Heart right ventricle (tissue), 16 donors: ENCODE results near the gene OSBPL5. TPM values are rescaled to one million over a fixed set of nuclear protein-coding genes. Genes with fewer than 3 reads are reported as not detected.

Source experiments
- ATAC-seq, 8 donors: fragments of 200-7000 bp; cut with Tn5 transposase; one replicate each; pipeline ENCODE4 v1.9.1; 2020; ENCODE audit warnings: mild to moderate bottlenecking in 8 of 8, moderate library complexity in 8 of 8, moderate number of reproducible peaks in 1 of 8
- DNase-seq, 2 donors: peaks; one replicate each; pipeline ENCODE4 v3.0.0-alpha.2; 2020
- H3K27ac ChIP-seq, 10 donors: fragments of 200-600 bp; sonication (generic) in 2 of 10; one replicate each; pipeline versions ENCODE4 v1.5.0 to v1.8.0; 2020 to 2022; ENCODE audit warnings: mild to moderate bottlenecking in 3 of 10
- H3K27me3 ChIP-seq, 7 donors: fragments of 200-600 bp; one replicate each; pipeline ENCODE4 v1.8.0; 2021 to 2022; ENCODE audit warnings: mild to moderate bottlenecking in 2 of 7
- H3K36me3 ChIP-seq, 9 donors: fragments of 200-600 bp; sonication (generic) in 1 of 9; one replicate each; pipeline versions ENCODE4 v1.5.0 to v1.8.0; 2020 to 2022; ENCODE audit warnings: mild to moderate bottlenecking in 2 of 9
- H3K4me1 ChIP-seq, 9 donors: fragments of 200-600 bp; sonication (generic) in 1 of 9; one replicate each; pipeline versions ENCODE4 v1.5.0 to v1.8.0; 2020 to 2022; ENCODE audit warnings: mild to moderate bottlenecking in 4 of 9
- H3K4me3 ChIP-seq, 10 donors: fragments of 200-600 bp; sonication (generic) in 2 of 10; one replicate each; pipeline versions ENCODE4 v1.5.0 to v1.8.0; 2020 to 2022; ENCODE audit warnings: mild to moderate bottlenecking in 7 of 10, moderate library complexity in 2 of 10
- H3K9me3 ChIP-seq, 11 donors: fragments of 200-600 bp in 10 of 11; sonication (generic) in 2 of 11; one replicate each; pipeline versions ENCODE4 v1.5.0 to v1.8.0; 2013 to 2022; ENCODE audit warnings: mild to moderate bottlenecking in 2 of 11, control low read depth in 1 of 11, moderate library complexity in 1 of 11
- CTCF ChIP-seq, 9 donors: fragments of 200-600 bp; sonication (generic) in 2 of 9; IDR thresholded peaks; one replicate each; pipeline versions ENCODE4 v1.5.0 to v1.8.0; 2021 to 2022; ENCODE audit warnings: antibody characterized with exemption in 9 of 9, mild to moderate bottlenecking in 5 of 9, moderate library complexity in 1 of 9
- WGBS, 2 donors: extraction: QIAGEN DNeasy Blood & Tissue Kit; methylation state at CpG; one replicate each; pipeline ENCODE4 v1.1.7; 2013; ENCODE audit warnings: inconsistent platforms in 1 of 2; 5-methylcytosine and 5-hydroxymethylcytosine counted together
- intact Hi-C, 10 donors: fragments of 100-400 bp; cut with DNase I; formaldehyde crosslinking; loops; one replicate each; pipeline versions ENCODE4 v1.11.1 to v1.14.2; 2022
- polyA plus RNA-seq, 2 donors: library from polyadenylated mRNA; stranded (reverse); fragments of 200-250 nt; gene quantifications; one replicate each; pipeline ENCODE4 v1.2.3, GENCODE V29; 2013
- total RNA-seq, 10 donors: library from RNA; stranded (reverse); fragmentation: NEBNext Ultra II Directional in 3 of 10; extraction: Animal tissue kit (Norgen Biotek cat#: 25700) in 3 of 10; gene quantifications; one replicate each; pipeline versions ENCODE4 v1.2.1 to v1.2.4, GENCODE V29; 2021 to 2023
- donor health status: Arrhythmogenic right ventricular cardiomyopathy.
- donor health status: ischemic (EF 13 %, LVEDD 7.1; RV severe dilation, severe dysfunction).
- donor health status: healthy with polysubstance abuse.
- donor health status: DM: no; HTN: yes; CAD: no.
- donor health status: DM: no; HTN: no; CAD: no.
- donor health status: ischemic (EF 25% LVEDD 6.9; RV normal size, moderate dysfunction).
- donor health status: ischemic (EF 25% LVEDD 5.7; RV mildly dilated, moderate dysfunction).
- donor health status: healthy.
- donor health status: DM: yes; HTN: yes; CAD: no.
- donor health status: Ischemic cardiomyopathy.
- donor health status: ischemic (EF 35%, LVEDD 5.7; RV mildly dilated, moderate dysfunction).
- donor health status: nonischemic (EF 11% LVEDD 7.7; RV severe dilation, severe dysfunction).
- donor health status: DM: yes; HTN: yes; CAD: no.
- donor health status: PGD.
- donor health status: ischemic (EF 29% LVEDD 5.4; RV normal size, mild dysfunction).
- donor health status: nonischemic (EF 23%, LVEDD 6.1; RV moderate dilation, normal function).

Gene OSBPL5
- total and polyA plus RNA-seq, 12 donors: 10.4 to 18.7 (median 15.5) TPM

GRCh38 chr11:3131330-3131941 is 33.7 kb downstream of the OSBPL5 start:
- intact Hi-C loops: no loop called here
- H3K4me1 ChIP-seq: peaks cover 13 to 58% (median 34%) of the 10 kb centered on the region in 9 donors

GRCh38 chr11:3130269-3131071 is 34.6 kb downstream of the OSBPL5 start:
- Histone ChIP-seq H3K9me3 (no peaks in the 10 kb centered on the region), H3K4me3 (no peak overlapping the region), H3K27me3 (no peaks in the 10 kb centered on the region), H3K4me1 (peaks cover 5 to 57% (median 31%) of the 10 kb centered on the region in 9 donors), H3K36me3 (peaks cover 0 to 13% (median 0%) of the 10 kb centered on the region in 9 donors), H3K27ac (no peak overlapping the region)
- no peak for TF ChIP-seq CTCF (IDR thresholded peaks at IDR 0.05)
- peak in 1 of 2 donors; percentile 21 for DNase-seq
- intact Hi-C loops: no loop called here
- ATAC-seq: no peak
- 69 to 72% methylated on average over 14 of the region's 14 CpGs for WGBS, 2 donors

More at GRCh38 chr11:3131330-3131941, 33.7 kb downstream of the OSBPL5 start:
- Histone ChIP-seq H3K36me3 (peaks cover 0 to 7% (median 0%) of the 10 kb centered on the region in 9 donors), H3K27ac (no peak overlapping the region), H3K9me3 (no peaks in the 10 kb centered on the region), H3K4me3 (no peak overlapping the region), H3K27me3 (no peaks in the 10 kb centered on the region)
- 97 to 100% methylated on average over 2 of the region's 2 CpGs for WGBS, 2 donors
- ATAC-seq (no peak), DNase-seq (no peak)
- no peak for TF ChIP-seq CTCF (IDR thresholded peaks at IDR 0.05)

- intact Hi-C loops: loop anchor here in 1 of 10 donors (10.0 kb wide), 1 partner anchor 65 kb away; no protein-coding TSS in a partner anchor
- no peak overlapping the region for H3K27ac ChIP-seq
- DNase-seq (peak in 1 of 2 donors; percentile 13), ATAC-seq (no peak)
- peaks cover 0 to 20% (median 0%) of the 10 kb centered on the region in 9 donors for H3K36me3 ChIP-seq
- H3K4me3 ChIP-seq: no peak overlapping the region
- H3K27me3 ChIP-seq: no peaks in the 10 kb centered on the region
- TF ChIP-seq CTCF (IDR thresholded peaks at IDR 0.05): no peak
- WGBS, 2 donors: 78 to 82% methylated on average over 21 of the region's 21 CpGs
- no peaks in the 10 kb centered on the region for H3K9me3 ChIP-seq
- H3K4me1 ChIP-seq: peaks cover 0 to 52% (median 28%) of the 10 kb centered on the region in 9 donors
Observed at GRCh38 chr11:3129591-3130268, 35.4 kb downstream of the OSBPL5 start.

- intact Hi-C loops: loop anchor here in 1 of 10 donors (10.0 kb wide), 1 partner anchor 66 kb away; no protein-coding TSS in a partner anchor
Observed at GRCh38 chr11:3129181-3129590, 35.9 kb downstream of the OSBPL5 start.

More at GRCh38 chr11:3129181-3129590, 35.9 kb downstream of the OSBPL5 start:
- no peak overlapping the region for H3K4me3 ChIP-seq
- H3K36me3 ChIP-seq: peaks cover 0 to 25% (median 0%) of the 10 kb centered on the region in 9 donors
- ATAC-seq (no peak), DNase-seq (no peak)
- no peak overlapping the region for H3K27ac ChIP-seq
- no peaks in the 10 kb centered on the region for H3K27me3 ChIP-seq
- 72 to 77% methylated on average over 10 of the region's 10 CpGs for WGBS, 2 donors
- no peaks in the 10 kb centered on the region for H3K9me3 ChIP-seq
- H3K4me1 ChIP-seq: peaks cover 4 to 52% (median 32%) of the 10 kb centered on the region in 9 donors
- no peak for TF ChIP-seq CTCF (IDR thresholded peaks at IDR 0.05)
